ENCODE measurements around the gene MYRIP.
"Not testable (repeated sequence)": the region's sequence is repeated elsewhere in the genome, so short reads cannot be mapped to it uniquely, and the experiment has no call there.

The MYRIP gene

DNA sequence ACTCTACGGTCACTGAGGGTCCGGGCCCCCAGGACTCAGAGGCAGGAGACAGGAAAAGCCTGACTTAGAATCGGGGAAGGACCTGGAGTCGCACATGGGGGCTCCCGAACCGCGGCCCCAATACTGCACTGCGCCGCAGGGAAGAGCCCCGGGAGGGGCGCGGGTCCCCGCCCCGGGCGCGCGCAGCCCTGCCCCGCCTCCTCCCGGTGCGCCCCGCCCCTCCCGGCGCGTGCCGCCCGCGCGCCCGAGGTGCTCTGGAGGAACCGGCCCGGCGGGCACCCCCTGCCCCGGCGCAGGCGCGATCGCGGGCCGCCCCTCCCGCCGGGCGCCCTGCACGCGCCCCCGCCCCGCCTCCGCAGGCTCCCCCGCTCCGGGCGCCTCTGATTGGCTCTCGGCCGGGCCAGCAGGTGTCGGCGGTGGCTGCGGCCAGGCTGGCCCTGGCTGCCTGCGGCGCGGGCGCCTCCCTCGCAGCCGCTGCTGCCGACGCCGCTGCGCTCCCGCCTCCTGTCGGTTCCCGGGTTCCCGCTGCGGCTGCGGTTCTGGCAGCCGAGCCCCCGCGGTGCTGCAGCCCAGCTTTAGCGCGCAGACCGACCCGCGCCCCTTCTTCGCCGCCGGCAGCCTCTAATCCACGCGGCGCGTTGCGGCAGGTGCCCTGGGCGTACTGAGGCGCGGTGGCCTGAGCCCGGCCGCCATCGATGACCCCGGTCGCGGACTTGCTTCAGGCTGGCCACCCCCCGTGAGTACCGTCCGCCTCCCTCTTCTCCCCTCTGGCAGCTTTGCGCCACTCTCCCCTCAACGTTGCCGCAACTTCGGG is at the start of gene MYRIP:
MYRIP (plus strand) TSS at position 429 of the 814 bp plus-strand sequence. CDS start 91,208 bp downstream, outside the sequence.
- peak in 1 of 2 donors; percentile 28 for ATAC-seq

DNA sequence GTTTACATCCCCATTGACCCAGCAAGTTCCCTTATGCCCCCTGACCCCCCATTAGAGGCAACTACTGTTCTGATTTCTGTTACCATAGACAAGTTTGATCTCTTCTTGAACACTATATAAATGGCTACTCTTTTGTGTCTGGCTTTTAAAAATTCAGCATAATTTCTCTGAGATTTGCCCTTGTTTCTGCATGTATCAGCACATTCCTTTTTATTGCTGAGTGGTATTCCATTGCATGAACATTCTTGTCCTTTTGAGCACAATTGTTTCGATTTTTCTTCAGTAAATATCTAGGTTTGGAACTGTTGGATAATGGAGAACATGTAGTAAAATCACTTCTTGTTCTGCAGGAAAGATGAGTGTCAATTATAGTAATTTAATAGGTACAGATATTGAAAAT is 49.1 kb upstream of the MYRIP start:
- no peak for ATAC-seq

DNA sequence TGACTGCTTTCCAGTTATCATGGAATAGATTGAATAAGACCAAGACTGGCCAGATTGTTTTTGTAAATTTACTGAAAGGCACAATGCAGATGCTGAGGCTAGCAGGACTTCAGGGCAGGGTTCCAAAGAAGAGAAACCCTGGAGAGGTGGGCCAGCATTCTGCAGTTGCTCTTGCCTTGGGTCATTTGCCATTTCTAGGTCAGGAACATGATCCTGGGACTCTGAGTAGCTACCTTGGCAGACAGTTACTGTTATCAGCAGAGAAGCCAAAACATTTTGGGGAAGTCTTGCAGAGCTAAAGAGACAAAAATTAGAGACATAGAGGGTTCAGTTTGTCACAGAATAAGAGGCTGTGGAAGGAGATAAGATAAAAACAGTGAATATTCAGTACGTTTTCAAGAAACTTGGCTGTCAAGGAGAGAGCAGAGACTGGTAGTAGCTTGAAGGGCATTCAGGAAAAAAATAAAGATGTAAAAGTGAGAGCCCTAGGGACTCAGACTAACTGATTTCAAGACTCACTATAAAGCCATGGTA is 46.8 kb upstream of the MYRIP start:
- ATAC-seq = no peak

DNA sequence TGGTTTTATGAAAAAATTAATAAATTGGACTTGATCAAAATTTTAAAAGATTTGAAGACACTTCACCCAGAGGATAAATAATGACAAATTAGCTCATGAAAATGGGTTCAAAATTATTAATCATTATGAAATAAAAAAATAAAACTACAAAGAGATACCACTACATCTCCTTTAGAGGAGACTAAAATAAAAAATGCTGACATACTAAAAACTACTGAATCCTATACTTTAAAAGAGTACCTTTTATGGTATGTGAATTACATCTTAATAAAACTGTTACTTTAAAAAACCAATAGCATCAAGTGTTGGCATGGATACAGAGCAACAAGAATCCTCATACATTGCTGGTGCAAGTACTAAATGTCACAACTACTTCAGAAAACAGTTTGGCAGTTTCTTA is 46.0 kb upstream of the MYRIP start:
- no peak for ATAC-seq

DNA sequence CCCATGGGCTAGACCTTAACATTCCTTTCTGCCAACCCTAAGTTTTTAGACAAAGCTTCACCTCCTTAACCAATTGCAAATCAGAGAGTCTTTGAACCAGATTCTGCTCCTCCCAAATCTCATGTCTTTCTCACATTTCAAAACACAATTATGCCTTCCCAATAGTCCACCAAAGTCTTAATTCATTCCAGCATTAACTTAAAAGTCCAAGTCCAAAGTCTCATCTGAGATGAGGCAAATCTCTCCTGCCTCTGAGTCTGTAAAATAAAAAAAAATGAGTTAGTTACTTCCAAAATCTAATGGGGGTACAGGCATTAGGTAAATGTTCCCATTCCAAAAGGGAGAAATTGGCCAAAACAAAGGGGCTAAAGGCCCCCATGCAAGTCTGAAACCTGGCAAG is 43.8 kb upstream of the MYRIP start:
- no peak for ATAC-seq

DNA sequence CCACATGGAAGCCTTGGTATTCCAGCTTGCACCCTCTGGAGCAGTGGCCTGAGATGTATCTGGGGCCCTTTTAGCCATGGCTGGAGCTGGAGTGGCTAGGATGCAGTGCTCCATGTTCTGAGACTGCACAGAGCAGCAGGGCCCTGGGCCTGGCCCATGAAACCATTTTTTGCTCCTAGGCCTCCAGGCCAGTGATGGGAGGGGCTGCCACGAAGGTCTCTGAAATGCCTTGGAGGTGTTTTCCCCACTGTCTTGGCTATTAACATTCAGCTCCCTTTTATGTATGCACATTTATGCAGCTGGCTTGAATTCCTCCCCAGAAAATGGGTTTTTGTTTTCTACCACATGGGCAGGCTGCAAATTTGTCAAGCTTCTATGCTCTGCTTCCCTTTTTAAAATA is 43.0 kb upstream of the MYRIP start:
- no peak for ATAC-seq

DNA sequence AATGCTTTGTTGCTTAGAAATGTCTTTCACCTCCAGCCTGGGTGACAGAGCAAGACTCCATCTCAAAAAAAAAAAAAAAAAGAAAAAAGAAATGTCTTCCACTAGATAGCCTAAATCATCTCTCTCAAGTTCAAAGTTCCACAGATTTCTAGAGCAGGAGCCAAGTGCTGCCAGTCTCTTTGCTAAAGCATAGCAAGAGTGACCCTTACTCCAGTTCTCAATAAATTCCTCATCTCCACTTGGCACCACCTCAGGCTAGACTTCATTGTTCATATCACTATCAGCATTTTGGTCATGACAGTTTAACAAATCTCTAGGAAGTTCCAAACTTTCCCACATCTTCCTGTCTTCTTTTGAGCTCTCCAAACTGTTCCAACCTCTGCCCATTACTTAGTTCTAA is 42.5 kb upstream of the MYRIP start:
- not testable (repeated sequence) for ATAC-seq

DNA sequence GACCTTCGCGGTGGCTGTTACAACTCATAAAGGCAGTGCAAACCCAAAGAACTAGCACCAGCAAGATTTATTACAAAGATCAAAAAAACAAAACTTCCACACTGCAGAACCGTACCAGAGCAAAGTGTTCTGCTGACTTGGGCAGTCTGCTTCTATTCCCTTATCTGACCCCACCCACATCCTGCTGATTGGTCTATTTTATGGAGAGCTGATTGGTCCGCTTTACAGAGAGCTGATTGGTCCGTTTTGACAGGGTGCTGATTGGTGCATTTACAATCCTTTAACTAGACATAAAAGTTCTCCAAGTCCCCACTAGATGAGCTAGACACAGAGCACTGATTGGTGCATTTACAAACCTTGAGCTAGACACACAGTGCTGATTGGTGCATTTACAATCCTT is 31.2 kb upstream of the MYRIP start:
- ATAC-seq = not testable (repeated sequence)

DNA sequence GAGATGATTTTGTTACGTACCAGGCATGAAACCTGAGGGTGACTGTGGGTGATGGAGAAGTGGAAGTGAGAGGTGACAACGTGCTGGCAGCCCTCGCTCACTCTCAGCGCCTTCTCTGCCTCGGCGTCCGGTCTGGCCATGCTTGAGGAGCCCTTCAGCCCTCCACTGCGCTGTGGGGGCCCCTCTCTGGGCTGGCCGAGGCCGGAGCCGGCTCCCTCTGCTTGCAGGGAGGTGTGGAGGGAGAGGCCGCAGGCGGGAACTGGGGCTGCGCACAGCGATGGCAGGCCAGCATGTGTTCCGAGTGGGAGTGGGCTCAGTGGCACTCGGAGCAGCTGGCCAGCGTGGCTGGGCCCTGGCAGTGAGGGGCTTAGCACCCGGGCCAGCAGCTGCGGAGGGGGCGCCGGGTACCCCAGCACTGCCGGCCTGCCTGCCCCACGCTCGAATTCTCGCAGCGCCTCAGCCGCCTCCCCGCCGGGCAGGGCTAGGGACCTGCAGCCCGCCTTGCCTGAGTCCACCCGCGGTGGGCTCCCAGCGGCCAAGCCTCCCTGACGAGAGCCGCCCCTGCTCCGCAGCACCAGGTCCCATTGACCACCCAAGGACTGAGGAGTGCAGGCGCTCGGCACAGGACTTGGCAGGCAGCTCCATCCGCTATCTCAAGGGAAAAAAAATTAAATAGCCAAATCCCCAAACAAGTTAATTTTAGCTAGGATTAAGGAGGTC is 29.7 kb upstream of the MYRIP start:
- no peak for ATAC-seq

DNA sequence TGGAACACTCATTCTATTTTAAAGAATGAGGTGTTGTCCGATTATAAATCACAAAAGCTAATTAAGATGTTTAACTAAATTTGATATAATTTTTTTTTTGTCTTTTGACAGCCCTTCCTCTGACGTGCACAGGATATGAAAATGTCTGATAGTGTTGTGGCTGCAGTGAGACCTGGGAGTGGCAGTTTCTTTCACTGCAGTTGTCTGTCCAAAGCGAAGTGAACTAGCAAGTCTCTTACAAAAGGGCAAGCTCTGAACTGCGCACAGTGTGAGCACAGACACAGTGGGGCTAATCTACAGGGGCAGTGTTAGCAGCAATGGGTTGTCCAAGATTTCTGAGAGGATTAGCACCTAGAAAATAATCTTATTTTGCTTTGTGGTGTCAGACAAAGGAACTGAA is 29.1 kb upstream of the MYRIP start:
- no peak for ATAC-seq

DNA sequence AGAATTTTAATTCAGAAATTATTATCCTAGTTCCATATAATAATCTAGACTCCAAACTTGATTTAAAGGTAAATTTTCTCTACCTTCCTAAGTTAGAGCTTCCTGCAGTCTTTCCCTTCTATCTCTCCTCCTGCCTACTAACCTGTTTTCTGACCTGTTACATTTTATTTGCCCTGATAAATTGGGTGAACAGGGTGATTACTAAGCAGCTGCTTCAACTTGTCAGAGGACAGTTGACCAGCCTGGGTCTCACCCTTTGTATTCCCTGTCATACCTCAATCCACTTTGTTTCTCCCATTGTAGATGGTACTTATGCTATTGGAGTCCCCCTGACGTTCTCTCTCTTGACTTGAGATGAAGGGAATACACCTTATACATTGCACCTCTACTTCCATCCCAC is 28.4 kb upstream of the MYRIP start:
- ATAC-seq = no peak

DNA sequence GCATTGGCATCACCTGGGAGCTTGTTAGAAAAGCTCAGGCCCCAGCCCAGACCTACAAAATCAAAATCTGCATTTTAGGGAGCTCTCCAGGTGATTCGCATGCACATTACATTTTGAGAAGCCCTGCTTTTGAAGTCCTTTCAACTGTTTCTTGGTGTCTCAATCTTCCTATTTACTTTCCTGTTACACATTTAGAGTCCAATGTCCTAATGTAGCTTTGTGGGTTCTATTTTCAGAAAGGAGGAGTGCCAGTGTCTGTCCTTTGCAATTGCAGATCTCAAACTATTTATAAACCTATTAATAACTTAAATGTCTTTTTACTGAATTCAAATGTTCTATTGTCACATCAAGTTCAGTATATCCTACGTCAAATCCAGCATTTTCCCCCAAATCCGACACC is 27.8 kb upstream of the MYRIP start:
- ATAC-seq = no peak

DNA sequence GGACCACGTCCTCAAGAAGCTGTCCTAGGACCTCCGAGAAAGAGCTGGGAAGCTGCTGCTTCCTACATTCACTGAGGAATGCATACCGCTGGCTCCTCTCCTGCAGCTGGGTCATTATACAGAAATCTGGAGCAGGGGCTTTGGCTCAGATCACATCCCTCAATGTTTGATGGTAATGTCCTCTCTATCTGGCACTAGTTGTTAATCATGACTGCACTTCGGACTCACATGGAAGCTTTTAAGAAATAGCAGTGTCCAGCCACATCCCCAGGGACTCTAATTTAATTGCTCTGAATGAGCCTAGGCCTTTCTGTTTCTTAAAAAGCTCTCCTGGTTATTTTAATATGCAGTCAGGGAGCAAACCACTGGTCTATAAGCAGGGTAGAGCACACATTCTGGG is 25.7 kb upstream of the MYRIP start:
- ATAC-seq = no peak

DNA sequence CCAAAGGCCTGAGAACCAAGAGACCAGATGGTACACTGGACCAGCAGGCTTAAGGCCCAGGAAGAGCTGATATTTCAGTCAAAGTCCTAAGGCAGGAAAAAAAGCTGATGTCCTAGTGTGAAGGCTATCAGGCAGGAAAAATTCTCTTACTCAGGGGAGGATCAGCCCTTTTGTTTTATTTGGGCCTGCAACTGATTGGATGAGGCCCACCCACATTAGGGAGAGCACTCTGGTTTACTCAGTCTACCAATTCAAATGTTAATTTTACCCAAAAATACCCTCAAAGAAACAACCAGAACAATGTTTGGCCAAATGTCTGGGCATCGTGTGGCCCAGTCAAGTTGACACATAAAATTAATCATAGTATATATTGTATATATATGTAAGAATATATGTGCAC is 24.5 kb upstream of the MYRIP start:
- no peak for ATAC-seq

DNA sequence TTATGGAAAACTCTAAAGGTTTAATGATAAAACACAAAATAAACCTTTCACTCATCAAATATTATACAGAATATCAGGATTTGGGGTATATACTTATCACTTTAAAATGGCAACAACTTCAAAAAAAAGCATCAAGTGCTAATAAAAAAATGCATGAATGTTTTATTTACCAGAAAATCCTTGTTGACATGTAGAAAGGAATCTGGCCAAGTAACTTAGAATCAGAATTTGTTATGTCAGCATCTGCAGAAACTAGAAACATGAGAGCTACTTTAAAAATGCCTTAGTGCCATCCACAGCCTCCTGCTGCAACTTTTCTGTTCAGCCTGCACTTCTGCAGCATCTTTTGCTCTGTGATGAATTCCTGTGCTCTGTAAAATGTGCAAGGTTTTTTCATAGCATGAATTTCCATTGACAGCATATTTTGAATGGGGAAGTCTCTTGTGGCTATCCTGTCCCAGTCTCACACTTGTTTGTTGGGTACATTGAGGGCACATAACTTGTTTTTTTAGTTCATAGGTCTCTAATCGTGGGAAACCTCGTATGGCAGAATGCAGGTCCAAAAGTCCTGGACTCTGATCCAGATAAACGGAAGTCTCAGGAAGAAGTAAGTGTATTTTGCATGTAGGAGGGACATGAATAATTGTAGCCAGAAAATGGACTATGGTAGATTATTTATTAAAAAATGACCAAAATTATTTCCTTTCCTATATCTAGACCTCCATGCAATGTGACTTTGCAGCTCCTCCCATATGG is 21.1 kb upstream of the MYRIP start:
- ATAC-seq = no peak

DNA sequence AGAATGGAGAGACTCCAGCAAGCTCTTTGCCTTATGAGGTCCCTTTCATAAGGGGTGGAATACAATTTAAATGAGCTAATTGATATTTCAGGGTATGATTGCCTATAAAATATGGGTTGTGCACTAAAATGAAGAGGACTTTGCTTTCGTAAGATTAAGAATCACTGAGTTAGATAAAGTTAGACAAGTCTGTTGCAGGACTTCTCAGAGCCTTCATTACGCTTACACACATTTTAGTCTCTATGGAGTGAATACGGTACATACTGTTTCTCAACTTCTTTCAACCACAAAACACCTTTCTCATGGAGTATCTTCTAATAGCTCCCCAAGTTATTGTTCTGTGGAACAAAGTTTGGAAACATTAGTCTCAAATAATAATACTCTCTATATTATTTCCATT is 17.8 kb upstream of the MYRIP start:
- ATAC-seq = no peak

DNA sequence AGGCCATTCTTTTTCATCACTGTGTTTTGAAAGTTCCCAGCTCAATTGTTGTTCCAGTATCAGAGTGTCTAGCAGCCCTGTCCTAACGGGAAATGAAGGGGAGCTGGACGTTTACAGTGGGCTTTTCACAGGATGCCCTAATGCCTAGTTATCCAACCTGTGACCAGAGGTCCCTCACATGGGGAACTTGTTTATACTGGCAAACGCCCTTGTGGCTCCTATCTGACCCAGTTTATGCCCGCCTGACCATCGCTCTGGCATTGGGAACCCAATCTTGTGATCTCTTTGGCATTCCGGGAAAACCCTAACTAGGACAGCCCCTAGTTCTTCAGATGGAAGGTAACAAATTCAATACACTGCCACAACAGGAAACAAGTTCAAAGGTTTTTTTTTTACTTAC is 14.5 kb upstream of the MYRIP start:
- ATAC-seq = no peak

DNA sequence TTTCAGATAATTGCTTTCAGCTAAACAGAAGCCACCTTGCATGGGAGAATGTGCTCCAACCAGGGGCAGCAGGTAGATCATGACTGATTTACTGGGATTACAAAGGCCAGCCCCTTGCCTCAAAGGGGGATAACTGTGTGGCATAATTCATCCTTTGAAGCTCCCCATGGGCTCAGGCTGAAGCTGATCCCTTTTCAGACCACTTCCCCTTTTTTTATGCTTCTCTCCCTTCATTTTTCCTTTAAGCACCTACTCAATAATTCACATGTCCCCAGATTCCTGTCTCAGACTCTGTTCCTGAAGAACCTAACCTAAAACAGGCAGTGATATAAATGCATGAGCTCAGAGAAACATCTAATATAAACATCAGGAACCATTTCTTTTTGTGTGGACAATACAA is 8.2 kb upstream of the MYRIP start:
- no peak for ATAC-seq

DNA sequence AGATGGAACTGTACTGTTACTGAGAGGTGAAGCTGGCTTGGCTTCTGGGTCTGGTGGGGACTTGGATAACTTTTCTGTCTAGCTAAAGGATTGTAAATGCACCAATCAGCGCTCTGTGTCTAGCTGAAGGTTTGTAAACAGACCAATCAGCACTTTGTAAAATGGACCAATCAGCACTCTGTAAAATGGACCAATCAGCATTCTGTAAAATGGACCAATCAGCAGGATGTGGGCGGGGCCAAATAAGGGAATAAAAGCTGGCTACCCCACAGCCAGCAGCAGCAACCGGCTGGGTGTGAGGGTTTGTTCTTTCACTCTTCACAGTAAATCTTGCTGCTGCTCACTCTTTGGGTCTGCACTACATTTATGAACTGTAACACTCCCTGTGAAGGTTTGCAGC is 6.9 kb upstream of the MYRIP start:
- not testable (repeated sequence) for ATAC-seq

DNA sequence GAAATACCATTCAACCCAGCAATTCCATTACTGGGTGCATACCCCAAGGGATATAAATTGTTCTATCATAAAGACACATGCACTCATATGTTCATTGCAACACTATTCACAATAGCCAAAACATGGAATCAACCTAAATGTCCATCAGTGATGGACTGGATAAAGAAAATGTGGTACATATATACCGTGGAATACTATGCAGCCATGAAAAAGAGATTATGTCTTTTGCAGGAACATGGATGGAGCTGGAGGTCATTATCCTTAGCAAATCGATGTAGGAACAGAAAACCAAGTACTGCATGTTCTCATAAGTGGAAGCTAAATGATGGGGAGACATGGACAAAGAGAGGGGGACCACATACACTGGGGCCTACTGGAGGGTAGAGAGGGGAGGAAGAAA is 5.5 kb upstream of the MYRIP start:
- no peak for ATAC-seq

DNA sequence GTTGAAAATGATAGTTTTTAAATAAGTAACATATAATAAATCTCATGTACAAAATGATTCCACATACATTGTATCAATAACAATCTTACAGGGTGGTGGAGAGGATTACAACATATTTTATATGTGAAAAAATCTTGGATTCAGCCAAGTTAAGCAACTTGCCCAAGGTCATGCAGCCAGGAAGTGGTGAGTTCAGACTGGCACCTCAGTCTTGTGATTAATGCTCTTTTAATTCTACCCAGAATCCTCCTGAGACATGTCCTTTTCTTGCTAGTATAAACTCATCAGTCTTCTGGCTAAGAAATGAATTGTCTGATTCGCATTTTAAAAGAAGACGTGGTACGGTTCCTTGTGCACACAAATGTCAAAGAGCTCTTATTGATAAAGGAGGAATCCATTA is 4.5 kb upstream of the MYRIP start:
- no peak for ATAC-seq

DNA sequence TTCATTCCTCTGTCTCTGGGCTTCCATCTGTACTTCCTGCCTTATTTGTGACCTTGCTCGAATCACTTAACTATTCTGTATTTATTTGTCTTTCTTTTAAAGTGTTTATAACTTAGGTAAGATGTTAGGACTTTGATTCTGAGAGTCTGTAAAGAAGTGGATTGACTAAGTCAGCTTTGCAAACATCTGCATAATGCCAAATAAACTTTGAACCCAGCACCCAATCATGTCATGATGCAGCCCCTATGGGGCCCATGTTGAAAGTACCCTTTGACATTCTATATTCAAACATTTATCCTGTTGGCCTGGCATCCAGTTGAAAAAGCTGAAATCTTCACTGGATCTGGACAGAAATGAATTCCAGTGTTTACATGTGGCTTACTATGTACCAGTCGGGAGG is 3.8 kb upstream of the MYRIP start:
- ATAC-seq = no peak

DNA sequence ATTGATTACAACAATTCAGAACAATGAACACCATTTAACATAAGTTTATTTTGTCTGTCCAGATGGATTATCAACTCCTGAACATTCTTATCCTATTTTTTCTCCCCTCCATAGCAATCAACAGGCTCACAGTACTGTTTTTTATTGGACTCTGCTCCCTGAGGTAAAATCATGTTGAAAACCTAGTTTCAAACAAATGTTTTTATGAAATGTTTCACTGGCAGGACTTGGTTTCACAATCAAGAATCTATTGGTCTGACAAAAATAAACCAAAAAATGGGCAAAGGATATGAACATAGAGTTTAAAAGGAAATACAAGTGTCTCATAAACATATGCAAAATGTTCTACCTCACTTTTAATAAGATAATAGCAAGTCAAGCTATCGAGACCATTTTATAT is 2.6 kb upstream of the MYRIP start:
- no peak for ATAC-seq
